HL-60/S4 (cell line): Measurements from ENCODE around the gene GPR176.
"Not testable (repeated sequence)": the region's sequence is repeated elsewhere in the genome, so short reads cannot be mapped to it uniquely, and the experiment has no call there.

Experiments
- in situ Hi-C: fragments of 300-500 bp; cut with MboI; formaldehyde crosslinking; loops from 2 replicates; pipeline ENCODE4 v1.14.3; 2022; ENCODE audit warnings: low sequenced_read_pairs

GPR176 gene

GRCh38 chr15:39893051-39893450 is 27.0 kb downstream of the GPR176 start:
- in situ Hi-C loops: not testable (repeated sequence)

GRCh38 chr15:39892418-39892817 is 27.6 kb downstream of the GPR176 start:
- in situ Hi-C loops: no loop called here

GRCh38 chr15:39890621-39891020 is 29.4 kb downstream of the GPR176 start:
- in situ Hi-C loops: no loop called here

- in situ Hi-C loops: no loop called here
Observed at GRCh38 chr15:39889601-39890000, 30.5 kb downstream of the GPR176 start.

GRCh38 chr15:39888809-39889208 is 31.3 kb downstream of the GPR176 start:
- in situ Hi-C loops: no loop called here

GRCh38 chr15:39888243-39888642 is 31.8 kb downstream of the GPR176 start:
- in situ Hi-C loops: no loop called here

- in situ Hi-C loops: no loop called here
Observed at GRCh38 chr15:39887832-39888231, 32.2 kb downstream of the GPR176 start.

GRCh38 chr15:39887211-39887610 is 32.9 kb downstream of the GPR176 start:
- in situ Hi-C loops: no loop called here

- in situ Hi-C loops: no loop called here
Observed at GRCh38 chr15:39886418-39886817, 33.6 kb downstream of the GPR176 start.

GRCh38 chr15:39885099-39885777 is 34.8 kb downstream of the GPR176 start:
- in situ Hi-C loops: no loop called here

GRCh38 chr15:39884351-39884750 is 35.7 kb downstream of the GPR176 start:
- in situ Hi-C loops: no loop called here

GRCh38 chr15:39882602-39883001 is 37.5 kb downstream of the GPR176 start:
- in situ Hi-C loops: no loop called here

- in situ Hi-C loops: no loop called here
Observed at GRCh38 chr15:39881790-39882189, 38.3 kb downstream of the GPR176 start.

GRCh38 chr15:39880718-39881387 is 39.2 kb downstream of the GPR176 start:
- in situ Hi-C loops: no loop called here

- in situ Hi-C loops: no loop called here
Observed at GRCh38 chr15:39878406-39878785, 41.7 kb downstream of the GPR176 start.

- in situ Hi-C loops: no loop called here
Observed at GRCh38 chr15:39874890-39875549, 45.0 kb downstream of the GPR176 start.

GRCh38 chr15:39873978-39874377 is 46.1 kb downstream of the GPR176 start:
- in situ Hi-C loops: no loop called here

GRCh38 chr15:39870537-39870936 is 49.5 kb downstream of the GPR176 start:
- in situ Hi-C loops: no loop called here

GRCh38 chr15:39869858-39870515 is 50.1 kb downstream of the GPR176 start:
- in situ Hi-C loops: no loop called here

- in situ Hi-C loops: no loop called here
Observed at GRCh38 chr15:39869254-39869653, 50.8 kb downstream of the GPR176 start.

- in situ Hi-C loops: no loop called here
Observed at GRCh38 chr15:39868396-39868795, 51.7 kb downstream of the GPR176 start.

- in situ Hi-C loops: no loop called here
Observed at GRCh38 chr15:39864116-39864515, 56.0 kb downstream of the GPR176 start.
